Vagina (tissue), 2 donors: Measurements from ENCODE around the gene MCF2L.

Experiments used
- CTCF ChIP-seq, 3 experiments: fragments of 450-650 bp in 2 of 3; fragments of 200-600 bp in 1 of 3; sonication (generic) in 1 of 3; IDR thresholded peaks; one replicate each; pipeline ENCODE4 v1.5.1; 2017 to 2019; ENCODE audit warnings: antibody characterized with exemption in 3 of 3, mild to moderate bottlenecking in 2 of 3, moderate library complexity in 2 of 3
- POLR2A ChIP-seq, 2 donors: fragments of 450-650 bp; IDR thresholded peaks; one replicate each; pipeline ENCODE4 v1.6.1; 2017; ENCODE audit warnings: antibody characterized with exemption in 2 of 2, mild to moderate bottlenecking in 2 of 2, moderate library complexity in 2 of 2

DNA sequence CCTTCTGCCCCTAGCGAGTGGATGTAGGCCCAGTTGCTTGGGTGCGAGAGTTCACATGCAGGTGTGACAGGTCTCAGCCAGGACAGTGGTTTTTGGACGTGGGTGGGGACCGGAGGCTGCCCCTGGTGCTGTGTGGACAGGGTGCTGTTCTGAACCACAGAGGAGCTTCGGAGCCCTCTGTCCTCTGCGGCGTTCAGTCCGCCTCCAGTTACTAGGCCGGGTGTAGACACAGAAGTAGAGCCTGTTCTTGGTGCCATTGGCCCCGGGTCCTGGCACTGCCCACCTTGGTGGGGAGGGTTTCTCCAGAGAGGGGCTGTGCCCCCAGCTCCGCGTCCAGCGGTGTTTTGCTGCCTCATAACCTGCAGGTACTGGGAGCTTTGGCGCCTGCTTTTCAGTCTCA, 52.4 kb downstream of the MCF2L start:
- no peak for TF ChIP-seq CTCF (IDR thresholded peaks at IDR 0.05)
- no peak for TF ChIP-seq POLR2A (IDR thresholded peaks at IDR 0.05)
